Large intestine (tissue), 3 donors: ENCODE results near the gene PIBF1. TPM values are rescaled to one million over a fixed set of nuclear protein-coding genes. Genes with fewer than 3 reads are reported as not detected.
A peak's percentile ranks its signal among the peaks of the same experiment; 100 is the strongest.

Experiments used
- DNase-seq, 2 donors: peaks; one replicate each; pipeline versions ENCODE4 v3.0.0 to v3.0.0-alpha.2; 2013
- H3K27ac ChIP-seq: one replicate; pipeline ENCODE4 v1.5.1; 2013; ENCODE audit warnings: low read length
- H3K27me3 ChIP-seq: 2 replicates; pipeline ENCODE4 v1.6.1; 2013; ENCODE audit warnings: low read length; ENCODE audit not compliant: control insufficient read depth, insufficient read depth
- H3K36me3 ChIP-seq: 2 replicates; pipeline ENCODE4 v1.6.1; 2013; ENCODE audit warnings: low read length; ENCODE audit not compliant: control insufficient read depth, insufficient read depth
- H3K4me1 ChIP-seq: one replicate; pipeline ENCODE4 v1.6.1; 2013; ENCODE audit warnings: low read length; ENCODE audit not compliant: control insufficient read depth, insufficient read depth
- H3K4me3 ChIP-seq: one replicate; pipeline ENCODE4 v1.5.1; 2013; ENCODE audit warnings: low read length
- H3K9me3 ChIP-seq: one replicate; pipeline ENCODE4 v1.6.1; 2013; ENCODE audit warnings: mild to moderate bottlenecking, low read depth, low read length, moderate library complexity; ENCODE audit not compliant: control insufficient read depth
- WGBS: methylation state at CpG from one replicate; pipeline ENCODE4 v1.1.5; 2013; ENCODE audit warnings: low lambda C conversion rate; ENCODE audit not compliant: insufficient coverage; 5-methylcytosine and 5-hydroxymethylcytosine counted together
- polyA plus RNA-seq: library from polyadenylated mRNA; unstranded; fragments of 120-200 nt; gene quantifications from one replicate; pipeline ENCODE4 v1.2.1, GENCODE V29; 2013

PIBF1 gene
- polyA plus RNA-seq, 1 donor, result 18.4 TPM

GRCh38 chr13:73065665-73066340, 283.9 kb downstream of the PIBF1 start:
- peak in 1 of 2 donors; percentile 87 for DNase-seq
- peaks cover 32% of the 10 kb centered on the region for H3K36me3 ChIP-seq
- WGBS, result 57% methylated on average over 1 of the region's 7 CpGs
- no peaks in the 10 kb centered on the region for H3K9me3 ChIP-seq
- H3K27ac ChIP-seq, result peak overlapping the region; percentile 77
- H3K4me1 ChIP-seq, result peaks cover 13% of the 10 kb centered on the region
- no peaks in the 10 kb centered on the region for H3K27me3 ChIP-seq
- peak overlapping the region; percentile 12 for H3K4me3 ChIP-seq

Other genes with a start within 250 kb of the PIBF1 start
- gene MZT1, start 54.5 kb upstream of the PIBF1 start, polyA plus RNA-seq, result 13.0 TPM
- 6.0 TPM for gene BORA, start 54.2 kb upstream of the PIBF1 start, polyA plus RNA-seq
- gene DIS3, start 233 bp upstream of the PIBF1 start, polyA plus RNA-seq, result 22.8 TPM